Inflammatory macrophage (primary cell): Measurements from ENCODE around the gene RPA1.
"Not testable (repeated sequence)": the region's sequence is repeated elsewhere in the genome, so short reads cannot be mapped to it uniquely, and the experiment has no call there.

Experiments
- DNase-seq, 2 donors: peaks; one replicate each; pipeline ENCODE4 v3.0.0-alpha.2; 2020 to 2022

Gene RPA1

GRCh38 chr17:1820528-1821252 is 9.1 kb upstream of the RPA1 start:
- no peak for DNase-seq

- peak in 1 of 2 donors; percentile 2 for DNase-seq
Observed at GRCh38 chr17:1829216-1829591, 601 bp upstream of the RPA1 start.

- no peak for DNase-seq
Observed at GRCh38 chr17:1830288-1830687, 483 bp downstream of the RPA1 start.

- peak; percentile 43 to 79 for DNase-seq
Observed at GRCh38 chr17:1834380-1835149, 4.8 kb downstream of the RPA1 start.

- DNase-seq = no peak
Observed at GRCh38 chr17:1839516-1839915, 9.7 kb downstream of the RPA1 start.

- no peak for DNase-seq
Observed at GRCh38 chr17:1843947-1844346, 14.1 kb downstream of the RPA1 start.

- DNase-seq = no peak
Observed at GRCh38 chr17:1847191-1847590, 17.4 kb downstream of the RPA1 start.

GRCh38 chr17:1852327-1852726 is 22.5 kb downstream of the RPA1 start:
- DNase-seq = peak; percentile 1 to 11

- no peak for DNase-seq
Observed at GRCh38 chr17:1853698-1854097, 23.9 kb downstream of the RPA1 start.

GRCh38 chr17:1856462-1856861 is 26.7 kb downstream of the RPA1 start:
- not testable (repeated sequence) for DNase-seq

- DNase-seq = no peak
Observed at GRCh38 chr17:1860978-1861377, 31.2 kb downstream of the RPA1 start.

- DNase-seq = no peak
Observed at GRCh38 chr17:1861391-1862010, 31.7 kb downstream of the RPA1 start.

- DNase-seq = peak; percentile 61 to 73
Observed at GRCh38 chr17:1865252-1866037, 35.6 kb downstream of the RPA1 start.

- DNase-seq = no peak
Observed at GRCh38 chr17:1867307-1867706, 37.5 kb downstream of the RPA1 start.

- no peak for DNase-seq
Observed at GRCh38 chr17:1868090-1868489, 38.3 kb downstream of the RPA1 start.

- no peak for DNase-seq
Observed at GRCh38 chr17:1870592-1870991, 40.8 kb downstream of the RPA1 start.

- DNase-seq = no peak
Observed at GRCh38 chr17:1871756-1872155, 42.0 kb downstream of the RPA1 start.

GRCh38 chr17:1872254-1872653 is 42.4 kb downstream of the RPA1 start:
- no peak for DNase-seq

GRCh38 chr17:1872976-1873375 is 43.2 kb downstream of the RPA1 start:
- DNase-seq = no peak

GRCh38 chr17:1873418-1873817 is 43.6 kb downstream of the RPA1 start:
- DNase-seq = no peak

- DNase-seq = no peak
Observed at GRCh38 chr17:1875597-1875996, 45.8 kb downstream of the RPA1 start.

GRCh38 chr17:1878419-1879121 is 48.8 kb downstream of the RPA1 start:
- DNase-seq = no peak
